Right ventricle myocardium inferior (tissue), 1 donor: ENCODE results near the gene SGO1. TPM values are rescaled to one million over a fixed set of nuclear protein-coding genes. Genes with fewer than 3 reads are reported as not detected.

Experiments used
- ATAC-seq: fragments of 200-7000 bp; cut with Tn5 transposase; one replicate; pipeline ENCODE4 v1.9.1; 2020; ENCODE audit warnings: mild to moderate bottlenecking, moderate library complexity
- DNase-seq: peaks from one replicate; pipeline ENCODE4 v3.0.0; 2021; ENCODE audit errors: missing footprints
- intact Hi-C: fragments of 100-400 bp; cut with DNase I; formaldehyde crosslinking; loops from one replicate; pipeline ENCODE4 v1.11.0; 2022
- total RNA-seq: library from RNA; stranded (reverse); fragmentation: NEBNext Ultra II Directional; extraction: Animal tissue kit (Norgen Biotek cat#: 25700); gene quantifications from one replicate; pipeline ENCODE4 v1.2.1, GENCODE V29; 2021
- donor health status: DM: no; HTN: yes; CAD: no; lungs with severe emphysema.

The SGO1 gene
- total RNA-seq, 1 donor from 2014 or later = 0.43 TPM

DNA sequence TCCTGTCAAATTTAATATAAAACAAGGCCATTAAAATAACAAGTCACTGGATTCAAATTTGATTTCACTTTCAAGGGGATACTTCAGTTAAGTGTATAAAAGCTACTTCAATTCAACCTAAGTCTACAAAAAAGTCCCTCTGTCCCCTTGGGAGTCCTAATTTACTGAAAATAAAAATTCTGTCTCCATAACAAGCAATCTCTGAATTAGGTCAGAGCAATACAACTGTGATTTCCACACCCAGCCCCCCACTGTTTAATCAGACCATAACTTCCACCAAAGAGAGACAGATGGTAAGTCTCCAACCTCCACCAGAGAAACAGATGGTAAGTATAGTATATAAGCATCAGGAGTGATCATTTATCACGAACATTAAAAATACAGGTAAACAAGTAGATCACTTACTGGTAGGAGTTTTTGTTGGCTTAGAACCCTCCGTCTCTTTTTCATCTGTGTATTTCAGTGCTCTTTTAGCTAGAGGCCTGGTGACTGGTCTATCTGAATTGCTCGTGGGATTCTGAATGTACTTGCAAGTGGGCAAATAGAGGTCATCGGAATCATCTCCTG, 12.1 kb downstream of the SGO1 start:
- intact Hi-C loops = no loop called here
- ATAC-seq = no peak

DNA sequence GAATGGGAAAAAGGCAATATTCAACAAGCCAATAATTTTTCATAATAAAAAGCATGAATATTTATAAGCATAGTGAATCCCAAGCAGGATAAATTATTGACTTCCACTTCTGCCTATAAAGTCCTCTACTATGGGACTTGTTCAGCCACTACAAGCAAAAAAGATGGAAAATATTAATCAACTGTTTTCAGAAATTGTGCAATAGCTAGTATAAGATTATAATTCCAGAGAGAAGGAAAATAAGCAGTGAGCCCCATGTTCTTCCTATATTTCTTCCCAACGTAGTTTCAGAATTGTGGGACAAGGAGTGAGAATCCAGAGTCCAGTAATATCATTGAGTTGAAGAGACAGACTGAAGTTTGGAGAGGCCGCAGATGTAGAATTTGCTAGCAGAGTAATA, 24.3 kb downstream of the SGO1 start:
- no peak for ATAC-seq
- no peak for DNase-seq
- intact Hi-C loops = no loop called here

More for the DNA sequence above, 12.1 kb downstream of the SGO1 start:
- no peak for DNase-seq

DNA sequence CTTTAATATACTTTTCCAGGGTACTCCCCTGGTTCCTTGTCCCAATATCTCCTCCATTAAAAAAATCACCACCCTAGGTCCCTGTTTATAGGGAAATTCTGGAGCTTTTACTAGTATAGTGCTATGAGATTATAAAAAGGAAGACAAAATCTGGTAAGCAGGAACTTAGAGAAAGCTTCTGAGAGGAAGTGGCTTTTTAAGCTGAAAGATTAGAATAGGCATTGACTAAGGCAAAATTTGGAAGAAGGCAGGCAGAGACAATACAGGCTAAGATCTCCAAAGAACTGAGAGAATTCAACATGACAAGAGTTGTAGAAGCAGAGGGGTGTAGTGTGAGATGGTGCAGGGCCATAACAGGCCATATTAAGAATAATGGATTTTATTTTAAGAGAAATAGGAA, 25.8 kb downstream of the SGO1 start:
- ATAC-seq (no peak), DNase-seq (no peak)
- intact Hi-C loops = no loop called here

DNA sequence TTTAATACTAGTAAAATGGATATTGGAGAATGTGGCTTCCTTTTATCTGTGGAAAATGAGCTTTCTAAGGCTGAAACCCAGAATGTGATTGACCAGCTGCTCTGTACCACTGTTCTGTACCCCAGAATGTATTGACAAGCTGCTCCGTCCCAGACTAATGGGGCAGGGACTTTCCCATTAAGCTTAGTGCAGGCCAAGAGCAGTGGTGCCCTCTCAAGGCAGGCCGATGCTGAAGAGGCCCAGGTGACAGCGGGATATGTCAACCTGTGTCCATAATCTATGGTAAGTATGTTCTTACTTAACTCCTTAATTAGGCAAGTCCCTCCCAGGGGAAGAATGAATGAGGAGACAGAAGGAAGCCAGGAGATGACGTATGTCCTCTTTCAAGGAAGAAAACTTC, 31.1 kb downstream of the SGO1 start:
- intact Hi-C loops = no loop called here
- DNase-seq = no peak
- no peak for ATAC-seq

DNA sequence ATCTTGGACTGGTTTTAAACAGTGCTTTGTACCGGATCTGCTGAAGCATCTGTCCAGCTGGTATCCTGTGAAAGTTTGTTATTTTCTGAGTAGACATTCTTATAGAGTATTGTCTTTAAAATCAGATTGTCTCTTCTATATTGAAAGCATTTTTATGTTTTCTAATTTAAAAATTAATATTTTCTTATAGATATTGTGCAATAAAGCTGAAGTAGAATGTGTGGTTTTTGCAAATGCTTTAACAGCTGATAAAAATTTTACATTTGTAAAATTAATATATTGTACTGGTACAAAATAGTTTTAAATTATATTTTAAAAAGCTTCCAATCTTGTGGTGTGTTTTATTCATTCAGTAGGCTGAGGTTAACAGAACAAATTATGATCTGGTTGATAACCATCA, 31.9 kb downstream of the SGO1 start:
- DNase-seq = no peak
- ATAC-seq = no peak
- intact Hi-C loops = no loop called here

DNA sequence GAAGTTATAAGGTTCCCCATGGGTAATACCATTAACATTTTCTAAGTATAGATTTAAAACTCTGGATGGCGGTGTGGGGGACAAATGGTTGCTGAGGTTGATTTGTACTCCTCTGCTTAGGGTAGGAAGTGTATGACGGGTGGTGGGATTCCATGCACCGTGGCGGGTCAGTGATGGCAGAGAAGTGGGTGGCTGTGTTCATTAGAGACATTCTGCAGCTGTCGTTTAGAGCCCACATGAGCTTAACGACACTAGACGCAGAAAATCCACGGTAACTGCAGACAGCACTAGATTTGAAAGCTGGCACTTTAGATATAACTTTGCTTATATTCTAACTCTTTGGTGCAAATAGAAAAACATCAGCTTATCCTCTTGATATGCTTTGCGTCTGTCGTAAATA, 37.5 kb downstream of the SGO1 start:
- DNase-seq (no peak), ATAC-seq (no peak)
- intact Hi-C loops = no loop called here

DNA sequence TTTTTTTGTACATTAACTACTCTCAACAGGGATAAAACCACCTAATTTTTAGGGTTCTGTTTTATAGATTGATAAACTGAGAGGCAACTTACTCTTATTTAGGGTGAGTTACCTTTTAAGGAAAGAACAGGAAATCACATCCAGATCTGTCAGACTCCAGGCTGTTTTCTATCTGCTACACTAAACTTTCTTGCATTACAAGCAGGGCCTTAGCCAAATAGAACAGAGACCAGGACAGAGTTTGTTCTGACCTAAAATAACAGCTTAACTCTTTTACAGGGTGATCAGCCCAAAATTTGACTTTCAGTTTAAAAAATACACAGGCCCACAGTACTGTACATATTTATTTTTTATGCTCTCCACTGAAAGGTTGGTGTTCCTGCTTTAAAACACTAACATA, 38.6 kb downstream of the SGO1 start:
- DNase-seq (no peak), ATAC-seq (no peak)
- intact Hi-C loops = no loop called here

DNA sequence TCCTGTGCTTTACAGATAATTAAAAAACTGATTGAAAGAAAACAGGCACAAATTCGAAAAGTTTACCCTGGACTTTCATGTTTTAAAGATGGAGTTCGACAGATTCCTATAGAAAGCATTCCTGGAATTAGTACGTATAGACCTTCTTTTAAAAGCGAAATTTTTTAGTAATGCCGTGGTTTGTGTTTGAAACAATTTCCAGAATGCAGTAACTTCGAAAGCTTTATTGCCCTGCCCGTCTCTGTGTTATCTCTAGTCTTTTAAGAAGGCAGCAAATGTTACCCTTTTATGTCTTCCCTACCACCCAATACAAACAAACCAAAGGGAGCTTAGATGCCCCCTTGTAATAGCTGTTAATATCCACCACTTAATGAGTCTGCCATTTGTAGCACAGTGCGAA, 39.7 kb downstream of the SGO1 start:
- intact Hi-C loops = no loop called here
- ATAC-seq = no peak
- DNase-seq = no peak

DNA sequence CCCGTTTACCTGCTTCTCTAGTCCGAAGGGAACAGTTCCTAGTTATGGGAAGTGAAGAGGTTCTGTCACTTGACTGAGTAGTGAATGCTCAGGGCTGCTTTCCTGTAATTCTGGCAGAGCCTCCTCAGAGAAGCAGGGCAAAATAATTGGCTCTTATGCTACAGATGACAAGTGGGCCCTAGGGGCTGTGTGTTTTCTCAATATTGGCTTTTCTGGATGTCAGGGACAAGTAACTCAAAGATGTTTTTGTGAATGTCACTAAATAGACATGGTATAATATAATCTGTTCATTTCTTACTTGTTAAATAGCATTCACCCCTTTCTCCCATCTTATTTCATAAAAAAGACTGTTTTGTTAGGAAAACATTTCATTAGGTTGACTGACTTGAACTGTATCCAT, 40.1 kb downstream of the SGO1 start:
- intact Hi-C loops = no loop called here
- no peak for ATAC-seq
- no peak for DNase-seq

DNA sequence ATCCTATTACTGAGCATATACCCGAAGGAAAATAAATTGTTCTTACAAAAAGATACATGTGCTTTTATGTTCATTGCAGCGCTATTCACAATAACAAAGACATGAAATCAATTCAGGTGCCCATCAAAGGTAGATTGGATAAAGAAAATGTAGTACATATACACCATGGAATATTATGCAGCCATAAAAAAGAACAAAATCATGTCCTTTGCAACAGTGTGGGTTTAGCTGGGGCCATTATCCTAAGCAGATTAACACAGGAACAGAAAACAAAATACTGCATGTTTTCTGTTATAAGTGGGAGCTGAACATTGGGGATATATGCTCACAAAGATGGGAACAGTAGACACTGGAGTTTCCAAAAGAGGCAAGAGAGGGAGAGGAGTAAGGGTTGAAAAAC, 42.5 kb downstream of the SGO1 start:
- no peak for ATAC-seq
- intact Hi-C loops = loop anchor here (2.0 to 5.0 kb wide), 2 partner anchors 39 to 103 kb away; partner anchors contain the start of gene KAT2B

DNA sequence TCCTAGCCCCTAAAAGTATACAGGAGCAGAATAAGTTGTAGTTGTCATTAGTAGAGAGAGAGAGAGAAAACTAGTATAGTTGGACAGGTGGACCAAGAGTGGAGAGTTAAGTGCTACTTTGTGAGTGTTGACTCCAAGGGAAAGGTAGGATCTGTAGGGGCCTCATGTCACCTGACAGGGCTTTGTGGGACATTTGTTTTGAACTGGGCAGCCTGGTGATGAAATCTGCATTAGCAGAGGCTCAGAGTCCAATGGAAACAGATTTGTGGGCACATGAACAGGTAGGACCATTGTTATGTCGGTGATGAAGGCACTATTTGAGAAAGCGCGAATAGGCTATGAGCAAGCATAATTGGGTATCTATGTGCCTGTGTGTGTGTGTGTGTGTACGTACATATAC, 43.5 kb downstream of the SGO1 start:
- intact Hi-C loops = loop anchor here (2.0 to 5.0 kb wide), 2 partner anchors 40 to 102 kb away; partner anchors contain the start of gene KAT2B
- no peak for DNase-seq

More for the DNA sequence above, 42.5 kb downstream of the SGO1 start:
- DNase-seq = no peak

DNA sequence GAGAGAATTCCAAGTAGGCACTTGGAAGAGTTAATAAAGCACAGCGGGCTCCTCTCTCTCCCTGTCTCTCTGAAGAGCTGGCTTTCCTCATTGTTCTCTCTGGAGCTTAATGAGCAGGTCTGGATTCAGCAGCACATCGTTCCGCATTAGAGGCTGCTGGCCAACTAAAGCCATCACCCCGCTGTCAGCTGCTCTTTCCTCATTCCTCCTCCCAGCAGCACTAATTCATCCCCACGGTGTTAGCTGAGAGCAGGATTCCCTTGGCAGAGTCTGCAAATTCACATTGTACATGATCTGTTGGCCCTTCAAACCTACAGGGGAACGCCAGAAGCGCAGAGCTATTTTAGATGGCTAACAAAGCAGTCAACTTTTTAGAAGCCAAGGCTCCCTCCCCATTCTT, 44.2 kb downstream of the SGO1 start:
- DNase-seq = peak; percentile 68
- intact Hi-C loops = loop anchor here (2.0 to 5.0 kb wide), 2 partner anchors 40 to 101 kb away; partner anchors contain the start of gene KAT2B
- ATAC-seq = peak; percentile 95

More for the DNA sequence above, 43.5 kb downstream of the SGO1 start:
- ATAC-seq = no peak

DNA sequence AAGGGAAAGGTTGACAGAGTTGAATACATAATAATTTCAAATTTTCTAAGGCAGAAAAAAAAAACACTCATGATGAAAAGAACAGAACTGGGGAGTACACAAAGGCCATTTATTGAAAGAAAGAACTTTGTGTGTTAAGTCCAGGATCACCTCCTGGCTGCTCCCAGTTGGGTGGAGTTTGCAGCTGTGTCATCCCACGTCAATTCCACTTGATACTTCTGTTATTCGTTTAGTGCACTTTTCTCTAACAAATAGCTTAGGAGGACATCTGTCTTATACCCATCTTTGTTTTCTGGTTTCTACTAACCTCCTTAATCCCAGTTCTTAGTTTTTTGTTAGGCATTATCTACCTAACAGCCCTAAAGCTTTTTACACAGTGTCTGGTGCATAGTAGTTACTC, 44.7 kb downstream of the SGO1 start:
- peak; percentile 35 for ATAC-seq
- intact Hi-C loops = loop anchor here (5.0 kb wide), 1 partner anchor 41 kb away; no protein-coding TSS in a partner anchor
- no peak for DNase-seq

DNA sequence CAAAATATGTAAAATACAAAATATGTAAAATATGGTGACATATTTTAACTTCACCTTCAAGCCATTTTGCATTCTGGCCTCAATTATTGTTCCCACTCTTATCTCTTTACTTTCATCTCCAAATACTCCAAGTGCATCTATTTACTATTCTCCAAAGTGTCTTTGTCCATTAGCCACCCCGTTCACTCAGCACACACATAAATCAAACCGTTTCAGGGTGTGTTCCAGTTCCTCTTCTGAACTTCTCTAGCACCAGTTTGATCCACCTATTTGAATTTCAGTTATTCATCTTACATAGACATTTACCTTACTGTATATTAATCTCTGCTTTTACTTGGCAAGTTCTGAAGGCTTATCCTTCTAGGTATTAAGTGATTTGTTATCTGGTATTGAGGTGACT, 45.1 kb downstream of the SGO1 start:
- intact Hi-C loops = loop anchor here (5.0 kb wide), 1 partner anchor 41 kb away; no protein-coding TSS in a partner anchor
- no peak for ATAC-seq
- DNase-seq = no peak

DNA sequence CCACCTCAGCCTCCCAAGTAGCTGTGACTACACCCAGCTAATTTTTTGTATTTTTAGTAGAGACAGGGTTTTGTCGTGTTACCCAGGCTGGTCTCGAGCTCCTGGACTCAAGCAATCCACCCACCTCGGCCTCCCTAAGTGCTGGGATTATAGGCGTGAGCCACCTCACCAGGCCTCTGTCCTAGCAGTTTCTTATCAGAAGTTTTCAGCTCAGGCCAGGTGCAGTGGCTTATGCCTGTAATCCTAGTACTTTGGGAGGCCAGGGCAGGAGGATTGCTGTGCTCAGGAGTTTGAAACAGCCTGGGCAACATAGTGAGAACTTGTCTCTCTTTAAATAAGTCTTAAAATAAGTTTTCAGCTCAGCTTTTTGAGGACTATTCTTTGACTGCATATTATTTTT, 48.4 kb downstream of the SGO1 start:
- no peak for ATAC-seq
- intact Hi-C loops = loop anchor here (5.0 kb wide), 1 partner anchor 250 kb away; no protein-coding TSS in a partner anchor
- no peak for DNase-seq

DNA sequence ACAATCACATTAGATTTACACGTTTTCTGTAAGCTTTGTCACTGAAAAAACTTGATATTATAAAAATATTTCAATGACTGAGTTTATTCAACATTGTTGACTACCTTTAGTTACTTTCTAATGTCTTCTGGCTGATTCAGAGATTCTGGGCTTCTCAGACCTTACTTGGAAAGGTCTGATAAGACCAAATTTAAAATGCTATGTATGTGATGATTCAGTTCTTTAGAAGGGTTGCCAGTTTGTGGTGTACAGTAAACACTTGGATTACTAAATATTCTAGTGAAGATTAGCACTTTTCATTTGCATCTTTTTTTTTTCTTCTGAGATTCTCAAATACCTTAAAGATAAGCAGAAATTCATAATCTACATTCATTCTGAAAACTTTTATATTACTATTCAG, 49.8 kb downstream of the SGO1 start:
- intact Hi-C loops = loop anchor here (5.0 kb wide), 1 partner anchor 249 kb away; no protein-coding TSS in a partner anchor
- ATAC-seq = no peak

DNA sequence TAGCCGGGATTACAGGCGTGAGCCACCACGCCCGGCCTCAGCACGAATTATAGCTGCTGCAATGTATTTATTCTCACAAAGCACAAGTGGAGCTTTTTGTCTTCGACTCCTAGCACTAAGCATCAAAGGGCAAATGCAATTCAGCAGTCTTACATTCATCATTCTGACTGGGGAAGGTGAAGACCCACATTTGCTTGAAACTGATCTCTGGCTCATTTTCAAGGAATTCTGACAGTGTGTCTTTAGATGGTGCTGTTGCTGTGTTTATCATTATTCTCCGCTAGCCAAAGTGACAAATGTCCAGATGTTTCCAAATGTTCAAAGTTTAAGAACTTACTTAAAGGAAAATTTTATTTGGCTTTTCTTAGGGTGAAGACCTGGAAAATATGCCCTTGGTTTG, 55.9 kb downstream of the SGO1 start:
- no peak for DNase-seq
- intact Hi-C loops = no loop called here
- no peak for ATAC-seq

More for the DNA sequence above, 49.8 kb downstream of the SGO1 start:
- no peak for DNase-seq

DNA sequence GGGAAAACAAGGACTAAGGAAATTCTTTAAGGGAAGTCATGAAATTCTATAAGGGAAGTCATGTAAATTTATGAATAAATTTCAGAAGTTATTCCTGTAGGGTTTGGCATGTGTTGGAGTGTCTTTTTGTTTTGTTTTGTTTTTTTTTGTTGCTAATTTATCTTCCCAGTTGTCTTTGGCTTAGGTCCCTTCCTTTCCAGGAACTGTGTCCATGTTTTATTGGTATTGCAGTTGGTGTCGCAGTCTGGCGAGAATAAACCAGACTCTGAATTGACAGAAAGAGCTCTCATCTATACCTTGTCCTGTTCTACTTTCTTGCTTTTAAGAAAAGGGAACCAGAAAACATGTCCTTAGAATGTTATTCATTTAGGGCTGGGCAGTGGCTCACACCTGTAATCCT, 57.6 kb downstream of the SGO1 start:
- intact Hi-C loops = no loop called here
- DNase-seq (no peak), ATAC-seq (no peak)

DNA sequence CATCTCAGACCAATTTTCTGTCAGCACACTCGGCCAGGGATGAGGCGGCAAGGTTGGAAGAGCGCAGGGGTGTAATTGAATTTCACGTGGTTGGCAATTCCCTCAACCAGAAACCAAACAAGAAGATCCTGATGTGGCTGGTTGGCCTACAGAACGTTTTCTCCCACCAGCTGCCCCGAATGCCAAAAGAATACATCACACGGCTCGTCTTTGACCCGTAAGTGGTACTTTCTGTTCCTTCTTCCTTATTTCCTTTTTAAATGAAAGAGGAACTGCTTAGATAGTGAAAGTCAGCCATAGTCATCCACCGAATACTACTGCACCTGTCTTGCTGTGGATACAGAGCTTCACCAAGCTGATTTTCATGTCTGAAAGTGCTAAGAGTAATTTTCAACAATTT, 60.1 kb downstream of the SGO1 start:
- DNase-seq = no peak
- intact Hi-C loops = no loop called here
- no peak for ATAC-seq

DNA sequence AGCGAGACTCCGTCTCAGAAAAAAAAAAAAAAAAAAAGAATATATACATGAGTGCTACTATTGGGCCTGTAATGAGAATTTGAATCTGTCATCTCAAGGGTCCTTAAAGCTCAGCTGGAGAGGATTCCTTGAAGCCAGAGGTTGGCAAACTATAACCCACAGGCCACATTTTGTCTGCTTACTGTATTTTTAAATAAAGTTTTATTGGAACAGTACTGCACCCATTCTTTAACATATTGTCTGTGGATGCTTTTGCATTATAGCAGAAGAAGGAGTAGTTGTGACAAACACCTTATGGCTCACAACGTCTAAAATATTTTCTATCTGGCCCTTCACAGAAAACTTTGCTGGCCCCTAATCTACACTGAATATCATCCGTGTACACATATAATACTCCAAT, 60.7 kb downstream of the SGO1 start:
- intact Hi-C loops = no loop called here
- no peak for ATAC-seq
- no peak for DNase-seq

DNA sequence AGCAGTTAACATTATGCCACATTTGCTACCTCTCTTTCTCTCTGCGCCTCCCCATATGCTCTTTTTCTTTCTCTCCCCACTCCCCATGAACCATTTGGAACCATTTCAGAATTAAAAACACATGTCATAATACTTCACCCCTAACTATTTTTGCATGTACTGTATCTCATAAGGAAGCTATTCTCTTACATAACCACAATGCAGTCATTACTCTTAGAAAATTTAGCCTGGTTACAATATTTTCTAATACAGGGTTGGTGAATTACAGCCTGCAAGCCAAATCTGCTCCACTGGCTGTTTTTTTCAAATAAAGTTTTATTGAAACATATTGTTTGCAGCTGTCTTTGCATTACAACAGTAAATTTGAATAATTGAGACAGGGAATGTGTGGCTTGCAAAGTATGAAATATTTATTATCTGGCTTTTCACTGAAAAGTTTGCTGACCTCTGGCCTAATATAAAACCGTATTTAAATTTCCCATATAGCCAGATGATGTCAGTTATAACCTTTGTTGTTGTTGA, 62.8 kb downstream of the SGO1 start:
- DNase-seq (no peak), ATAC-seq (no peak)
- intact Hi-C loops = no loop called here
